Neural cell (in vitro differentiated cells): ENCODE results near the gene OR52A5. TPM values are rescaled to one million over a fixed set of nuclear protein-coding genes. Genes with fewer than 3 reads are reported as not detected.

Experiments
- H2AFZ ChIP-seq: fragments of 200-600, 300-800 bp; sonication (generic), shearing (Covaris generic); 2 replicates; pipeline ENCODE4 v1.6.0; 2014; ENCODE audit warnings: low read depth, mild to moderate bottlenecking, antibody characterized with exemption, low read length, moderate library complexity
- H3F3A ChIP-seq: fragments of 200-600 bp; shearing (Covaris generic); 2 replicates; pipeline ENCODE4 v1.6.1; 2016; ENCODE audit warnings: mild to moderate bottlenecking, moderate library complexity, mixed read lengths, antibody characterized with exemption, low read length; ENCODE audit not compliant: insufficient read depth, poor library complexity, severe bottlenecking
- H3K27ac ChIP-seq: fragments of 200-600, 300-800 bp; sonication (generic), shearing (Covaris generic); 2 replicates; pipeline ENCODE4 v1.5.1; 2014; ENCODE audit warnings: mild to moderate bottlenecking, low read length, moderate library complexity
- H3K27me3 ChIP-seq: fragments of 300-800, 200-600 bp; sonication (generic), shearing (Covaris generic); 2 replicates; pipeline ENCODE4 v1.6.0; 2014; ENCODE audit warnings: mild to moderate bottlenecking, low read depth, low read length, moderate library complexity; ENCODE audit not compliant: insufficient read depth
- H3K36me3 ChIP-seq: fragments of 300-800, 200-600 bp; sonication (generic), shearing (Covaris generic); 2 replicates; pipeline ENCODE4 v1.5.1; 2014; ENCODE audit warnings: mild to moderate bottlenecking, antibody characterized with exemption, low read length, moderate library complexity; ENCODE audit not compliant: insufficient read depth
- H3K4me2 ChIP-seq: fragments of 300-800, 200-600 bp; sonication (generic), shearing (Covaris generic); 2 replicates; pipeline ENCODE4 v1.6.0; 2014; ENCODE audit warnings: mild to moderate bottlenecking, low read length
- H3K4me3 ChIP-seq: fragments of 300-800, 200-600 bp; sonication (generic), shearing (Covaris generic); 2 replicates; pipeline ENCODE4 v1.5.1; 2014; ENCODE audit warnings: mild to moderate bottlenecking, low read length, moderate library complexity
- H3K79me2 ChIP-seq: fragments of 200-600 bp; shearing (Covaris generic); replicated peaks from 2 replicates; pipeline ENCODE4 v1.6.0; 2014; ENCODE audit warnings: mild to moderate bottlenecking, low read length, moderate library complexity; ENCODE audit not compliant: insufficient read depth
- H3K9ac ChIP-seq: fragments of 300-800, 200-600 bp; sonication (generic), shearing (Covaris generic); 2 replicates; pipeline ENCODE4 v1.6.1; 2016; ENCODE audit warnings: mild to moderate bottlenecking, low read length, mixed read lengths
- H3K9me2 ChIP-seq: fragments of 200-600 bp; shearing (Covaris generic); 2 replicates; pipeline ENCODE4 v1.6.1; 2016; ENCODE audit warnings: mild to moderate bottlenecking, low read length, mixed read lengths; ENCODE audit not compliant: insufficient read depth
- H3K9me3 ChIP-seq: fragments of 200-600, 300-800 bp; sonication (generic), shearing (Covaris generic); 2 replicates; pipeline ENCODE4 v1.6.1; 2016; ENCODE audit warnings: mild to moderate bottlenecking, mixed run types, low read length, moderate library complexity, mixed read lengths
- H4K20me1 ChIP-seq: fragments of 200-600 bp; shearing (Covaris generic); 2 replicates; pipeline ENCODE4 v1.6.1; 2016; ENCODE audit warnings: mild to moderate bottlenecking, mixed run types; ENCODE audit not compliant: insufficient read depth
- EP300 ChIP-seq: fragments of 450-650 bp; conservative IDR thresholded peaks from 2 replicates; pipeline ENCODE4 v1.6.1; 2014; ENCODE audit warnings: antibody characterized with exemption, mild to moderate bottlenecking, moderate library complexity; ENCODE audit not compliant: poor library complexity, severe bottlenecking
- EZH2 ChIP-seq: fragments of 200-600, 300-800 bp; shearing (Covaris generic), sonication (generic); IDR thresholded peaks from 2 replicates; pipeline ENCODE4 v1.6.1; 2014; ENCODE audit warnings: antibody characterized with exemption, low read length, borderline replicate concordance, mild to moderate bottlenecking; ENCODE audit not compliant: insufficient read depth, poor library complexity, severe bottlenecking
- MXI1 ChIP-seq: fragments of 450-650 bp; conservative IDR thresholded peaks from 2 replicates; pipeline ENCODE4 v1.6.1; 2014; ENCODE audit warnings: antibody characterized with exemption, mild to moderate bottlenecking; ENCODE audit not compliant: poor library complexity, severe bottlenecking
- POLR2AphosphoS5 ChIP-seq: IDR thresholded peaks from 2 replicates; pipeline ENCODE4 v1.6.1; 2012
- RAD21 ChIP-seq: fragments of 450-650 bp; conservative IDR thresholded peaks from 2 replicates; pipeline ENCODE4 v1.6.1; 2014; ENCODE audit warnings: antibody characterized with exemption, mild to moderate bottlenecking, moderate library complexity
- REST ChIP-seq: IDR thresholded peaks from 2 replicates; pipeline ENCODE4 v1.6.1; 2012; ENCODE audit warnings: borderline replicate concordance
- SMC3 ChIP-seq: fragments of 450-650 bp; conservative IDR thresholded peaks from 2 replicates; pipeline ENCODE4 v1.6.1; 2014; ENCODE audit warnings: antibody characterized with exemption, mild to moderate bottlenecking, moderate library complexity; ENCODE audit not compliant: poor library complexity
- TAF1 ChIP-seq: IDR thresholded peaks from 2 replicates; pipeline ENCODE4 v1.6.1; 2012; ENCODE audit warnings: low read depth
- polyA plus RNA-seq: library from polyadenylated mRNA; depleted of rRNA; stranded (reverse); fragments of >200 nt; gene quantifications from 2 replicates; pipeline ENCODE4 v1.2.3, GENCODE V29; 2014
- TF ChIP-seq, protein P1 (sequence below): fragments of 450-650 bp; IDR thresholded peaks from 2 replicates; pipeline ENCODE4 v1.5.1; 2014; ENCODE audit warnings: antibody characterized with exemption, mild to moderate bottlenecking, moderate library complexity; ENCODE audit not compliant: poor library complexity, severe bottlenecking

Gene OR52A5
- polyA plus RNA-seq, 1 donor from 2014 or later = not detected

- no peaks in the 10 kb centered on the region for H3K27me3 ChIP-seq
- no peaks in the 10 kb centered on the region for H3F3A ChIP-seq
- no peaks in the 10 kb centered on the region for H4K20me1 ChIP-seq
- no peaks in the 10 kb centered on the region for H3K9me2 ChIP-seq
- H3K9ac ChIP-seq = no peak overlapping the region
- H3K4me3 ChIP-seq = no peak overlapping the region
- H2AFZ ChIP-seq = no peak overlapping the region
- H3K27ac ChIP-seq = no peak overlapping the region
- no peak overlapping the region for H3K4me2 ChIP-seq
- H3K36me3 ChIP-seq = no peaks in the 10 kb centered on the region
- no peak for TF ChIP-seq REST
- no peaks in the 10 kb centered on the region for H3K79me2 ChIP-seq
- no peaks in the 10 kb centered on the region for H3K9me3 ChIP-seq
These were observed 1.9 kb downstream of the OR52A5 start for GRCh38 chr11:5136261-5136660.

DNA sequence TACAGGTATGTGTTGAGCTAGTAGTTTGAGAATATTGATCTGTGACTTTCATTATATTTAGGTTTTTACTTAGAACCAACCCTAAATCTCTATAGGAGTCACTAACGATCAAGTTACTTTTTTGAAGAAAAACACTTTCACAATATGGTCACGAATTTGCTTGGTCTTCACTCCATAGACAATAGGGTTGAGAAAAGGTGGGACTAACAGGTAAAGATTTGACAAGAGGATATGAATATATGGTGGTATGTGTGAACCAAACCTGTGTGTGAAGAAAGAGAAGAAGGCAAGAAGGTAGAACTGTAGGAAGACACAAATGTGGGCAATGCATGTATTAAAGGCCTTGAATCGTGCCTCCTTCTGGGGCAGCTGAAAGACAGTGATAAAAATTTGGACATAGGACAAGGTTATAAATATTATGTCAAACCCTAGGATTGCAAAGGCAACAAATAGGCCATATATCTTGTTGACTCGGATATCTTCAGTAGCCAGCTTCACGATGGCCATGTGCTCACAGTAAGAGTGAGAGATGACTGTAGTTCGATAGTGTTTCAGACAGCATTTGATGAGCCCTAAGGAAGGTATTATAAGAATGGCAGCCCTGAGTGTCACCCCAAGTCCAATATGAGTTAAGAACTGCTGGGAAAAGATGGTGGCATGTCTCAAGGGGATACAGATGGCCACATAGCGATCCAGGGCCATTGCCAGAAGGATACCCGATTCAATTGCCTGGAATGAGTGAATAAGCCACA is 6.4 kb downstream of the OR52A5 start:
- H3K27ac ChIP-seq = no peak overlapping the region
- no peaks in the 10 kb centered on the region for H4K20me1 ChIP-seq
- no peaks in the 10 kb centered on the region for H3K36me3 ChIP-seq
- H3F3A ChIP-seq = no peaks in the 10 kb centered on the region
- no peak for TF ChIP-seq EZH2
- TF ChIP-seq SMC3 = no peak
- no peak for TF ChIP-seq TAF1
- no peak for TF ChIP-seq REST
- no peak for TF ChIP-seq MXI1
- no peak for TF ChIP-seq POLR2AphosphoS5
- TF ChIP-seq RAD21 = no peak
- no peak for TF ChIP-seq EP300
- TF ChIP-seq, protein P1, sequence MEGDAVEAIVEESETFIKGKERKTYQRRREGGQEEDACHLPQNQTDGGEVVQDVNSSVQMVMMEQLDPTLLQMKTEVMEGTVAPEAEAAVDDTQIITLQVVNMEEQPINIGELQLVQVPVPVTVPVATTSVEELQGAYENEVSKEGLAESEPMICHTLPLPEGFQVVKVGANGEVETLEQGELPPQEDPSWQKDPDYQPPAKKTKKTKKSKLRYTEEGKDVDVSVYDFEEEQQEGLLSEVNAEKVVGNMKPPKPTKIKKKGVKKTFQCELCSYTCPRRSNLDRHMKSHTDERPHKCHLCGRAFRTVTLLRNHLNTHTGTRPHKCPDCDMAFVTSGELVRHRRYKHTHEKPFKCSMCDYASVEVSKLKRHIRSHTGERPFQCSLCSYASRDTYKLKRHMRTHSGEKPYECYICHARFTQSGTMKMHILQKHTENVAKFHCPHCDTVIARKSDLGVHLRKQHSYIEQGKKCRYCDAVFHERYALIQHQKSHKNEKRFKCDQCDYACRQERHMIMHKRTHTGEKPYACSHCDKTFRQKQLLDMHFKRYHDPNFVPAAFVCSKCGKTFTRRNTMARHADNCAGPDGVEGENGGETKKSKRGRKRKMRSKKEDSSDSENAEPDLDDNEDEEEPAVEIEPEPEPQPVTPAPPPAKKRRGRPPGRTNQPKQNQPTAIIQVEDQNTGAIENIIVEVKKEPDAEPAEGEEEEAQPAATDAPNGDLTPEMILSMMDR = no peak
- no peak overlapping the region for H3K9ac ChIP-seq
- no peak overlapping the region for H2AFZ ChIP-seq
- H3K9me3 ChIP-seq = no peaks in the 10 kb centered on the region
- no peaks in the 10 kb centered on the region for H3K9me2 ChIP-seq
- H3K4me2 ChIP-seq = no peak overlapping the region
- H3K27me3 ChIP-seq = no peaks in the 10 kb centered on the region
- H3K79me2 ChIP-seq = no peaks in the 10 kb centered on the region
- H3K4me3 ChIP-seq = no peak overlapping the region
